ENCODE measurements around the gene AIFM3.
A peak's percentile ranks its signal among the peaks of the same experiment; 100 is the strongest.

The AIFM3 gene

GRCh38 chr22:20976291-20976877 is 9.3 kb downstream of the AIFM3 start:
- no peaks in the 10 kb centered on the region for H3K27me3 ChIP-seq (ENCODE audit: control insufficient read depth, insufficient read depth, low read length)
- peaks cover 5% of the 10 kb centered on the region for H3K36me3 ChIP-seq (ENCODE audit: control insufficient read depth, insufficient read depth, low read length)
- H3K4me1 ChIP-seq (ENCODE audit: control insufficient read depth, insufficient read depth, low read length): peaks cover 9% of the 10 kb centered on the region
- H3K4me3 ChIP-seq (ENCODE audit: low read length): no peak overlapping the region
- no peak overlapping the region for H3K27ac ChIP-seq (ENCODE audit: low read depth, low read length)
- H3K9ac ChIP-seq (ENCODE audit: low read length): no peak overlapping the region

- Histone ChIP-seq H3K36me3 (ENCODE audit: control insufficient read depth, insufficient read depth, low read length) (peaks cover 5% of the 10 kb centered on the region), H3K4me1 (ENCODE audit: control insufficient read depth, insufficient read depth, low read length) (peaks cover 13% of the 10 kb centered on the region), H3K27ac (ENCODE audit: low read depth, low read length) (no peak overlapping the region), H3K4me3 (ENCODE audit: low read length) (no peak overlapping the region), H3K27me3 (ENCODE audit: control insufficient read depth, insufficient read depth, low read length) (no peaks in the 10 kb centered on the region), H3K9ac (ENCODE audit: low read length) (no peak overlapping the region)
Observed at GRCh38 chr22:20977019-20977418, 10.0 kb downstream of the AIFM3 start.

GRCh38 chr22:20977516-20978170 is 10.6 kb downstream of the AIFM3 start:
- no peaks in the 10 kb centered on the region for H3K27me3 ChIP-seq (ENCODE audit: control insufficient read depth, insufficient read depth, low read length)
- peaks cover 5% of the 10 kb centered on the region for H3K36me3 ChIP-seq (ENCODE audit: control insufficient read depth, insufficient read depth, low read length)
- peaks cover 13% of the 10 kb centered on the region for H3K4me1 ChIP-seq (ENCODE audit: control insufficient read depth, insufficient read depth, low read length)
- no peak overlapping the region for H3K9ac ChIP-seq (ENCODE audit: low read length)
- H3K27ac ChIP-seq (ENCODE audit: low read depth, low read length): no peak overlapping the region
- no peak overlapping the region for H3K4me3 ChIP-seq (ENCODE audit: low read length)

GRCh38 chr22:20978419-20978818 is 11.4 kb downstream of the AIFM3 start:
- H3K9ac ChIP-seq (ENCODE audit: low read length): no peak overlapping the region
- no peaks in the 10 kb centered on the region for H3K27me3 ChIP-seq (ENCODE audit: control insufficient read depth, insufficient read depth, low read length)
- H3K4me1 ChIP-seq (ENCODE audit: control insufficient read depth, insufficient read depth, low read length): peaks cover 19% of the 10 kb centered on the region
- H3K4me3 ChIP-seq (ENCODE audit: low read length): no peak overlapping the region
- peaks cover 5% of the 10 kb centered on the region for H3K36me3 ChIP-seq (ENCODE audit: control insufficient read depth, insufficient read depth, low read length)
- H3K27ac ChIP-seq (ENCODE audit: low read depth, low read length): no peak overlapping the region

- Histone ChIP-seq H3K27ac (ENCODE audit: low read depth, low read length) (no peak overlapping the region), H3K4me3 (ENCODE audit: low read length) (peak overlapping the region; percentile 48), H3K4me1 (ENCODE audit: control insufficient read depth, insufficient read depth, low read length) (peaks cover 19% of the 10 kb centered on the region), H3K9ac (ENCODE audit: low read length) (no peak overlapping the region), H3K27me3 (ENCODE audit: control insufficient read depth, insufficient read depth, low read length) (no peaks in the 10 kb centered on the region), H3K36me3 (ENCODE audit: control insufficient read depth, insufficient read depth, low read length) (peaks cover 5% of the 10 kb centered on the region)
Observed at GRCh38 chr22:20979243-20979809, 12.3 kb downstream of the AIFM3 start.

- H3K9ac ChIP-seq (ENCODE audit: low read length): no peak overlapping the region
- H3K36me3 ChIP-seq (ENCODE audit: control insufficient read depth, insufficient read depth, low read length): peaks cover 5% of the 10 kb centered on the region
- H3K4me3 ChIP-seq (ENCODE audit: low read length): peak overlapping the region; percentile 48
- peaks cover 19% of the 10 kb centered on the region for H3K4me1 ChIP-seq (ENCODE audit: control insufficient read depth, insufficient read depth, low read length)
- H3K27ac ChIP-seq (ENCODE audit: low read depth, low read length): no peak overlapping the region
- H3K27me3 ChIP-seq (ENCODE audit: control insufficient read depth, insufficient read depth, low read length): no peaks in the 10 kb centered on the region
Observed at GRCh38 chr22:20979940-20980453, 12.9 kb downstream of the AIFM3 start.

- H3K4me1 ChIP-seq (ENCODE audit: control insufficient read depth, insufficient read depth, low read length): peaks cover 19% of the 10 kb centered on the region
- H3K9ac ChIP-seq (ENCODE audit: low read length): no peak overlapping the region
- no peaks in the 10 kb centered on the region for H3K27me3 ChIP-seq (ENCODE audit: control insufficient read depth, insufficient read depth, low read length)
- H3K36me3 ChIP-seq (ENCODE audit: control insufficient read depth, insufficient read depth, low read length): peaks cover 8% of the 10 kb centered on the region
- H3K27ac ChIP-seq (ENCODE audit: low read depth, low read length): no peak overlapping the region
- no peak overlapping the region for H3K4me3 ChIP-seq (ENCODE audit: low read length)
Observed at GRCh38 chr22:20980523-20980922, 13.5 kb downstream of the AIFM3 start.

- peak overlapping the region; percentile 81 for H3K27ac ChIP-seq (ENCODE audit: low read depth, low read length)
- peaks cover 11% of the 10 kb centered on the region for H3K36me3 ChIP-seq (ENCODE audit: control insufficient read depth, insufficient read depth, low read length)
- peak overlapping the region; percentile 39 for H3K9ac ChIP-seq (ENCODE audit: low read length)
- H3K27me3 ChIP-seq (ENCODE audit: control insufficient read depth, insufficient read depth, low read length): no peaks in the 10 kb centered on the region
- peak overlapping the region; percentile 90 for H3K4me3 ChIP-seq (ENCODE audit: low read length)
- H3K4me1 ChIP-seq (ENCODE audit: control insufficient read depth, insufficient read depth, low read length): peaks cover 19% of the 10 kb centered on the region
Observed at GRCh38 chr22:20980938-20981722, 14.1 kb downstream of the AIFM3 start.

- Histone ChIP-seq H3K36me3 (ENCODE audit: control insufficient read depth, insufficient read depth, low read length) (peaks cover 13% of the 10 kb centered on the region), H3K4me1 (ENCODE audit: control insufficient read depth, insufficient read depth, low read length) (peaks cover 19% of the 10 kb centered on the region), H3K9ac (ENCODE audit: low read length) (peak within 1 kb of the TSS; percentile 57)
Observed at GRCh38 chr22:20981787-20982562, 14.9 kb downstream of the AIFM3 start, which contains the start of gene LZTR1. TSS of gene LZTR1 (plus strand) at chr22:20982297. CDS start at chr22:20982372, 75 bp downstream.

GRCh38 chr22:20982563-20982882 is 15.5 kb downstream of the AIFM3 start:
- peaks cover 19% of the 10 kb centered on the region for H3K4me1 ChIP-seq (ENCODE audit: control insufficient read depth, insufficient read depth, low read length)
- no peaks in the 10 kb centered on the region for H3K27me3 ChIP-seq (ENCODE audit: control insufficient read depth, insufficient read depth, low read length)
- H3K4me3 ChIP-seq (ENCODE audit: low read length): peak overlapping the region; percentile 90
- H3K36me3 ChIP-seq (ENCODE audit: control insufficient read depth, insufficient read depth, low read length): peaks cover 13% of the 10 kb centered on the region
- H3K27ac ChIP-seq (ENCODE audit: low read depth, low read length): peak overlapping the region; percentile 81
- peak overlapping the region; percentile 57 for H3K9ac ChIP-seq (ENCODE audit: low read length)

More at GRCh38 chr22:20981787-20982562, 14.9 kb downstream of the AIFM3 start, which contains the start of gene LZTR1:
- peak within 1 kb of the TSS; percentile 90 for H3K4me3 ChIP-seq (ENCODE audit: low read length)
- no peaks in the 10 kb centered on the region for H3K27me3 ChIP-seq (ENCODE audit: control insufficient read depth, insufficient read depth, low read length)
- peak within 1 kb of the TSS; percentile 81 for H3K27ac ChIP-seq (ENCODE audit: low read depth, low read length)

GRCh38 chr22:20983081-20983771 is 16.2 kb downstream of the AIFM3 start:
- H3K9ac ChIP-seq (ENCODE audit: low read length): peak overlapping the region; percentile 49
- H3K36me3 ChIP-seq (ENCODE audit: control insufficient read depth, insufficient read depth, low read length): peaks cover 13% of the 10 kb centered on the region
- peak overlapping the region; percentile 90 for H3K4me3 ChIP-seq (ENCODE audit: low read length)
- H3K27ac ChIP-seq (ENCODE audit: low read depth, low read length): no peak overlapping the region
- peaks cover 19% of the 10 kb centered on the region for H3K4me1 ChIP-seq (ENCODE audit: control insufficient read depth, insufficient read depth, low read length)
- no peaks in the 10 kb centered on the region for H3K27me3 ChIP-seq (ENCODE audit: control insufficient read depth, insufficient read depth, low read length)
